A673 (cell line): ENCODE results near the gene SCAMP3. TPM values are rescaled to one million over a fixed set of nuclear protein-coding genes. Genes with fewer than 3 reads are reported as not detected.

Source experiments
- BruUV-seq: library from RNA; stranded (reverse); fragments of 400-500 nt; replicated peaks from 2 replicates; lab custom pipeline; 2021; lab: Mats Ljungman, UMichigan
- CTCF ChIA-PET: fragments of 300-600 bp; sonication (Branson Sonifier 250); formaldehyde crosslinking; loops from one replicate; lab custom pipeline; 2022; ENCODE audit warnings: antibody characterized with exemption; lab: Charles Lee
- POLR2A ChIA-PET: fragments of 300-600 bp; sonication (Branson Sonifier 250); formaldehyde crosslinking; loops from one replicate; lab custom pipeline; 2022; ENCODE audit warnings: antibody characterized with exemption; ENCODE audit not compliant: low non-redundant PET; lab: Charles Lee
- DNase-seq: peaks from one replicate; pipeline ENCODE4 v3.0.0-alpha.2; 2015; ENCODE audit warnings: low spot score
- H3K27ac ChIP-seq: fragments of 200-600 bp; sonication (generic); 2 replicates; pipeline ENCODE4 v1.5.1; 2016; ENCODE audit warnings: mixed run types, low read depth, mild to moderate bottlenecking, mixed read lengths, antibody characterized with exemption, low read length; ENCODE audit not compliant: poor library complexity, severe bottlenecking
- H3K27me3 ChIP-seq: fragments of 200-600 bp; sonication (generic); replicated peaks from 2 replicates; pipeline ENCODE4 v1.6.1; 2017; ENCODE audit warnings: mixed run types, low read depth, mild to moderate bottlenecking, mixed read lengths, antibody characterized with exemption, low read length; ENCODE audit not compliant: insufficient read depth, poor library complexity
- H3K36me3 ChIP-seq: fragments of 200-600 bp; sonication (generic); 2 replicates; pipeline ENCODE4 v1.6.1; 2016; ENCODE audit warnings: mixed run types, mild to moderate bottlenecking, mixed read lengths, antibody characterized with exemption, low read length; ENCODE audit not compliant: insufficient read depth, poor library complexity, severe bottlenecking
- H3K4me1 ChIP-seq: fragments of 200-600 bp; sonication (generic); 2 replicates; pipeline ENCODE4 v1.6.1; 2017; ENCODE audit warnings: mixed run types, mild to moderate bottlenecking, mixed read lengths, antibody characterized with exemption, low read length; ENCODE audit not compliant: insufficient read depth, poor library complexity, severe bottlenecking
- H3K4me3 ChIP-seq: fragments of 200-600 bp; sonication (generic); 2 replicates; pipeline ENCODE4 v1.5.1; 2016; ENCODE audit warnings: low read depth, mixed run types, mild to moderate bottlenecking, mixed read lengths, low read length; ENCODE audit not compliant: poor library complexity, severe bottlenecking
- H3K9me3 ChIP-seq: fragments of 200-600 bp; sonication (generic); 2 replicates; pipeline ENCODE4 v1.6.1; 2016; ENCODE audit warnings: mixed run types, low read depth, mild to moderate bottlenecking, mixed read lengths, antibody characterized with exemption, low read length; ENCODE audit not compliant: poor library complexity, severe bottlenecking
- CTCF ChIP-seq: fragments of 300-800, 200-600 bp; sonication (generic); conservative IDR thresholded peaks from 2 replicates; pipeline ENCODE4 v1.5.1; 2017; ENCODE audit warnings: low read depth, mild to moderate bottlenecking, antibody characterized with exemption, low read length, moderate library complexity, mixed read lengths
- EZH2 ChIP-seq: fragments of 200-600 bp; sonication (generic); IDR thresholded peaks from 2 replicates; pipeline ENCODE4 v1.6.1; 2017; ENCODE audit warnings: borderline replicate concordance, low read depth, mild to moderate bottlenecking, mixed read lengths, antibody characterized with exemption, low read length; ENCODE audit not compliant: poor library complexity, severe bottlenecking
- intact Hi-C: fragments of 100-400 bp; cut with micrococcal nuclease; formaldehyde crosslinking; loops from one replicate; pipeline ENCODE4 v1.10.0; 2022; ENCODE audit not compliant: unreplicated experiment
- total RNA-seq: library from RNA; stranded (reverse); gene quantifications from 2 replicates; pipeline ENCODE4 v1.2.3, GENCODE V29; 2021

The SCAMP3 gene
- total RNA-seq, 1 experiment from 2014 or later, result 115 TPM

GRCh38 chr1:155244368-155245162 is 17.6 kb downstream of the SCAMP3 start:
- Histone ChIP-seq H3K27ac (peak overlapping the region; percentile 86), H3K4me3 (peak overlapping the region; percentile 56), H3K9me3 (no peaks in the 10 kb centered on the region), H3K36me3 (peaks cover 19% of the 10 kb centered on the region), H3K4me1 (peaks cover 30% of the 10 kb centered on the region), H3K27me3 (no peaks in the 10 kb centered on the region)
- ChIA-PET POLR2A (no interaction called here), CTCF (interaction anchor here (0.7 to 1.0 kb wide), 3 partner anchors 38 to 685 kb away, joined by 3 to 5 read pairs (median 4); no protein-coding TSS in a partner anchor)
- peak; percentile 100 for DNase-seq
- no TSS peak for BruUV-seq
- intact Hi-C loops, result loop anchor here (1.0 to 5.0 kb wide), 2 partner anchors 37 to 64 kb away; partner anchors contain the start of genes FDPS, MTX1 and THBS3
- TF ChIP-seq CTCF (peak; percentile 51), EZH2 (no peak)

- Histone ChIP-seq H3K4me1 (peaks cover 30% of the 10 kb centered on the region), H3K27ac (peak overlapping the region; percentile 86), H3K4me3 (peak overlapping the region; percentile 56), H3K36me3 (peaks cover 12% of the 10 kb centered on the region), H3K27me3 (no peaks in the 10 kb centered on the region), H3K9me3 (no peaks in the 10 kb centered on the region)
- no peak for TF ChIP-seq CTCF
- TF ChIP-seq EZH2, result no peak
- DNase-seq, result no peak
- intact Hi-C loops, result loop anchor here (5.0 kb wide), 1 partner anchor 36 kb away; the partner anchor contains the start of genes MTX1 and THBS3
- BruUV-seq, result no TSS peak
- POLR2A ChIA-PET, result no interaction called here
- CTCF ChIA-PET, result no interaction called here
Measured at GRCh38 chr1:155242805-155243358, 19.3 kb downstream of the SCAMP3 start.

GRCh38 chr1:155241841-155242264 is 20.3 kb downstream of the SCAMP3 start:
- Histone ChIP-seq H3K36me3 (peaks cover 4% of the 10 kb centered on the region), H3K4me1 (peaks cover 30% of the 10 kb centered on the region), H3K27ac (peak overlapping the region; percentile 38), H3K27me3 (no peaks in the 10 kb centered on the region), H3K9me3 (no peaks in the 10 kb centered on the region), H3K4me3 (no peak overlapping the region)
- intact Hi-C loops, result loop anchor here (5.0 kb wide), 1 partner anchor 35 kb away; the partner anchor contains the start of genes MTX1 and THBS3
- TF ChIP-seq CTCF (no peak), EZH2 (no peak)
- CTCF ChIA-PET, result interaction anchor here (2.2 kb wide), 1 partner anchor 9 kb away, joined by 7 read pairs; no protein-coding TSS in a partner anchor
- BruUV-seq, result no TSS peak
- POLR2A ChIA-PET, result no interaction called here
- DNase-seq, result no peak
